BE2C (cell line): ENCODE data around the gene BPIFB3.
"Not testable (repeated sequence)": the region's sequence is repeated elsewhere in the genome, so short reads cannot be mapped to it uniquely, and the experiment has no call there.

Experiments
- DNase-seq: peaks from one replicate; pipeline ENCODE4 v3.0.0-alpha.2; 2020
- H3K27me3 ChIP-seq: fragments of 250-450 bp; sonication (Bioruptor Pico); 2 replicates; pipeline ENCODE4 v1.5.1; 2020; ENCODE audit warnings: mild to moderate bottlenecking
- H3K36me3 ChIP-seq: fragments of 250-450 bp; sonication (Bioruptor Pico); 2 replicates; pipeline ENCODE4 v1.5.1; 2020; ENCODE audit warnings: mild to moderate bottlenecking
- H3K4me1 ChIP-seq: fragments of 250-450 bp; sonication (Bioruptor Pico); 2 replicates; pipeline ENCODE4 v1.5.1; 2020
- H3K4me3 ChIP-seq: 2 replicates; pipeline ENCODE4 v1.5.1; 2011; ENCODE audit warnings: low read depth, low read length
- H3K9me3 ChIP-seq: fragments of 250-450 bp; sonication (Bioruptor Pico); 2 replicates; pipeline ENCODE4 v1.5.1; 2020
- TF ChIP-seq, protein P1 (sequence below): IDR thresholded peaks from 2 replicates; pipeline ENCODE4 v1.5.1; 2012; ENCODE audit warnings: mild to moderate bottlenecking, low read depth, low read length

BPIFB3 gene

DNA sequence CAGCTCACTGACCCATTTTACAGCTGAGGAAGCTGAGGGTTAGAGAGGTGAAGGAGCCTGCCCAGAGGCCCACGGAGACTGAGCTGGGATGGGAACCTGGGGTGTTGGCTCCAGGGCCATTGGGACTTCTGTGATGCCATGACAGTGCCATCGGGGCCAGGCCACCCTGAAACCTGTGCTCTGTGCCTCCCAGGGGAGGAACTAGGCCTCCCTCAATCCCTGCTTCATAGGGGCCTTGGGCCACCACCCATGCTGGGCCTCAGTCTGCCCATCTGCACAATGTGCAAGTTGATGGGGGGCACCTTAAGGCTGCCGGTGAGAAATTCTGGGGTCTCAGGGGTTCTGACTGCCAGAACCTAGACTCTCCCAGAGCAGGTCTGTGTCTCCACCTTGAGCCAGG, 50.6 kb downstream of the BPIFB3 start:
- H3K27me3 ChIP-seq = peaks cover 11% of the 10 kb centered on the region; the same call in 1 of the 2 replicates

DNA sequence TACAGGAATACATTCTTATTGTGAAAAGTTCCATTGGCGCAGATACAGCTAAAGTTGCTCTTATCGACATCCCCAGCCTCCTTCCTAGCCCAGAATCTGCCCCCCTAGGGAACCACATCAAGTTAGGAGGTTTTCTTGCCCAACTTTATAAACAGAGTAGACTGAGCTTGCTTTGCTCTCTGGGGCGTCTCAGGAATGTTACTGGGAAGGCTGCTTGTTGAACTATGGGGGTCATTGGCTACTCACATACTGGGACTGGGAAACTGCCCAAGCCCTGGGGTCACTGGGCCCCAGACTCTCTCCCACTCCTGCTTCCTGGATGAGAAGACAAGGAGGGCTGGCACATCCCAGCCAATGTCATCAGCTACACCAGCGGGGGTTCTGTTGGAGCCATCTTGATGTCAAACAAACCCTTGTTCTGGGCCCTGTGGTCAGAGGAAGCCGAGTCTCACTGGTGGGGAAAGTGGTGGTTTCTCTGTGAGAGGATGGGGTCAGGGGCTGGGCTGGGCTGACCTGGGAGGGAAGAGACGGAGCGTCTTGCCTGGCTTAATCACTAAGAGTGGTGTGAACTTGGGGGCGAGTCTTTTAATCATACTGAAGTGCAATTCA, 51.7 kb downstream of the BPIFB3 start:
- TF ChIP-seq, protein P1, sequence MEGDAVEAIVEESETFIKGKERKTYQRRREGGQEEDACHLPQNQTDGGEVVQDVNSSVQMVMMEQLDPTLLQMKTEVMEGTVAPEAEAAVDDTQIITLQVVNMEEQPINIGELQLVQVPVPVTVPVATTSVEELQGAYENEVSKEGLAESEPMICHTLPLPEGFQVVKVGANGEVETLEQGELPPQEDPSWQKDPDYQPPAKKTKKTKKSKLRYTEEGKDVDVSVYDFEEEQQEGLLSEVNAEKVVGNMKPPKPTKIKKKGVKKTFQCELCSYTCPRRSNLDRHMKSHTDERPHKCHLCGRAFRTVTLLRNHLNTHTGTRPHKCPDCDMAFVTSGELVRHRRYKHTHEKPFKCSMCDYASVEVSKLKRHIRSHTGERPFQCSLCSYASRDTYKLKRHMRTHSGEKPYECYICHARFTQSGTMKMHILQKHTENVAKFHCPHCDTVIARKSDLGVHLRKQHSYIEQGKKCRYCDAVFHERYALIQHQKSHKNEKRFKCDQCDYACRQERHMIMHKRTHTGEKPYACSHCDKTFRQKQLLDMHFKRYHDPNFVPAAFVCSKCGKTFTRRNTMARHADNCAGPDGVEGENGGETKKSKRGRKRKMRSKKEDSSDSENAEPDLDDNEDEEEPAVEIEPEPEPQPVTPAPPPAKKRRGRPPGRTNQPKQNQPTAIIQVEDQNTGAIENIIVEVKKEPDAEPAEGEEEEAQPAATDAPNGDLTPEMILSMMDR = no peak
- DNase-seq = no peak
- H3K9me3 ChIP-seq = no peaks in the 10 kb centered on the region
- H3K27me3 ChIP-seq = peaks cover 11% of the 10 kb centered on the region; the same call in 1 of the 2 replicates
- no peak overlapping the region for H3K4me3 ChIP-seq
- H3K4me1 ChIP-seq = no peaks in the 10 kb centered on the region
- H3K36me3 ChIP-seq = no peaks in the 10 kb centered on the region

More for the DNA sequence above, 50.6 kb downstream of the BPIFB3 start:
- DNase-seq = no peak
- Histone ChIP-seq H3K36me3 (no peaks in the 10 kb centered on the region), H3K4me1 (no peaks in the 10 kb centered on the region), H3K4me3 (no peak overlapping the region), H3K9me3 (no peaks in the 10 kb centered on the region)
- TF ChIP-seq, protein P1 = no peak

DNA sequence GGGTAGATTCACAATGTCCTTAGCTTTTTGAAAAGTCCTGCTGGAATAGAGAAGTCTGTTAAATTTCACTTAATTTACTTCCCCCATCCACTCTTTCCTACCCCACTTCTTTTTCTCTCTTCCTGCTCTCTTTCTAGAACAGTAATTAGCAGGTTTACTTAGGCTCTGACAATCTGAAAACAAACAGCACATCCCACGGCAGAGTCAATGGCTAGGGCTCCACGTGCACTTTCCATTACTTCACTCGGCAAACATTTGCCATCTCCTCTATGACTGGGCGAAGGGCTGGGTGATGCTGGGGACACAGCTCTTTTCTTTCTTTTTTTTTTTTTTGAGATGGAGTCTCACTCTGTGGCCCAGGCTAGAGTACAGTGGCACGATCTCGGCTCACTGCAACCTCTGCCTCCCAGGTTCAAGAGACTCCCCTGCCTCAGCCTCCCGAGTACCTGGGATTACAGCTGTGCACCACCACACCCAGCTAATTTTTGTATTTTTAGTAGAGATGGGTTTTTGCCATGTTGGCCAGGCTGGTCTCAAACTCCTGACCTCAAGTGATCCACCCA, 52.4 kb downstream of the BPIFB3 start:
- DNase-seq, H3K4me3 ChIP-seq, H3K4me1 ChIP-seq, H3K9me3 ChIP-seq, H3K36me3 ChIP-seq: not testable (repeated sequence)
- peaks cover 11% of the 10 kb centered on the region; the same call in 1 of the 2 replicates for H3K27me3 ChIP-seq

DNA sequence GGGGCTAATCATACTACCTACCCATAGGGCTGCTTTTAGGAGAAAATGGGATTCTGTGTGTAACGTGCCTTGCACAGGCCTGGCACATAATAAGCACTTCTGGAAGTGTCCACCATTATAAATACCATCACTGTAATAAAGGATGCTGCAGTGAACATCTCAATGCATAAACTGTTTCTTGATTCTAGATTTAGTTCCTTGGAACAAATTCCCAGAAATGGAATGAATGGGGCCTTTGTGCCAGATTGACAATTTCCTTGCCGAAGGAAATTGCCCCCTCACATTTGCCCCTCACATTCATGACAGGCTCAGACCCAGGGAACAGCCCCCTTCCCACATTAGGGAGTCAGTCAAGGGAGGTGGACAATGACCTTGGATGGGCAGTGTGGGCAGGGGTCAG, 55.0 kb downstream of the BPIFB3 start:
- TF ChIP-seq, protein P1 = no peak

DNA sequence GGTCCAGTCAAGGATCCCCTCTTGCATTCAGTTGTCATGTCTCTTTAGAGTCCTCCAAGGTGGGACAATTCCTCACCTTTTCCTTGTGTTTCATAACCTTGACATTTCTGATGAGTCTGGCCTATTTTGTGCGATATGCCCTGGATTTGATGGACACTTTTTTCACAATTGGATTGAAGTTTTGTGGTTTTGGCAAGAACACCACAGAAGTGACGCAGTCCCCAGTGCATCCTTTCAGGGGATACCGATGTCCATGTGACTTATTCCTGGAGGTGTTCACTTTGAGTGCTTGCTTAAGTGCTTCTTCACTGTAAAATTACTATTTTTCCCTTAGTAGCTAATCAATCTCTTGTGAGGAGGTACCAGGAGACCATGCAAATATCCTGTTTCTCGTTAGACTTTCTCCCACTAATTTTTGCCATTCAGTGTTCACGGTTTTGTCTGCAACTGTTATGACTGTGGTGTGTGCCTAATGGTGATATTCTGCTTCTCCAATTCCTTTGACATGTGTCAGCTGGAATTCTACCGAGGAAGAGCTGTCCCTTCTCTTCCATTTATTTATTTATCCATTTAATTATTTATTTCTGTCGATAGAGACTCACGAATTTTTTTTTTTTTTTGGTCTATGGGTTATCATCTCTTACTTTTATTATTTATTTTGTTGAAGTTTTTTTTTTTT, 56.6 kb downstream of the BPIFB3 start:
- Histone ChIP-seq H3K4me1 (no peaks in the 10 kb centered on the region), H3K9me3 (no peaks in the 10 kb centered on the region), H3K4me3 (no peak overlapping the region), H3K36me3 (no peaks in the 10 kb centered on the region), H3K27me3 (peaks cover 5% of the 10 kb centered on the region; the same call in 1 of the 2 replicates)
- no peak for DNase-seq
- TF ChIP-seq, protein P1 = no peak

More for the DNA sequence above, 55.0 kb downstream of the BPIFB3 start:
- H3K4me3 ChIP-seq = no peak overlapping the region
- peaks cover 11% of the 10 kb centered on the region; the same call in 1 of the 2 replicates for H3K27me3 ChIP-seq
- no peaks in the 10 kb centered on the region for H3K9me3 ChIP-seq
- DNase-seq = no peak
- H3K36me3 ChIP-seq = no peaks in the 10 kb centered on the region
- H3K4me1 ChIP-seq = no peaks in the 10 kb centered on the region

DNA sequence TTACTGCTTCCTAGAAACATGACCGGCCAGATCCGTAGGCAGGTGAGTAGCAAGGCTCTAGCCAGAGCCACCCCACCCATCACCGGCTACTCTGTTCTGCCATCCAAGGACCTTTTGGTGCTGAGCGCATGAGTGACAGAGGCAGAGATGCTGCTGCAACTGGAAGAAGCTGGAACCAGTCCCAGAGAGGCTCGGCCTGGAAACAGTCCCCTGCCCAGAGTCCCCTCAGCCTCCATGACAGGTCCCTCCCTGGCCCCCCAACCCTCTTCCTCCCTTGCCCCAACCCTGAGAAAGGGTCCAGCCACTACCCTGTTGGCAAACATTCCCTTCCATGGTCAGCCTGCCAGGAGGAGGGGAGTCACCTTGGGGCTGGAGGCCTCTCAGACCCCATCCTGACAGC, 57.6 kb downstream of the BPIFB3 start:
- Histone ChIP-seq H3K9me3 (no peaks in the 10 kb centered on the region), H3K4me3 (no peak overlapping the region), H3K4me1 (no peaks in the 10 kb centered on the region), H3K36me3 (no peaks in the 10 kb centered on the region), H3K27me3 (no peaks in the 10 kb centered on the region; the same call in 1 of the 2 replicates)
- TF ChIP-seq, protein P1 = no peak
- no peak for DNase-seq
